ENCODE results near the gene TMC6. TPM values are rescaled to one million over a fixed set of nuclear protein-coding genes. Genes with fewer than 3 reads are reported as not detected.

Gene TMC6
- total RNA-seq, 1 experiment from 2014 or later = 58.0 TPM

DNA sequence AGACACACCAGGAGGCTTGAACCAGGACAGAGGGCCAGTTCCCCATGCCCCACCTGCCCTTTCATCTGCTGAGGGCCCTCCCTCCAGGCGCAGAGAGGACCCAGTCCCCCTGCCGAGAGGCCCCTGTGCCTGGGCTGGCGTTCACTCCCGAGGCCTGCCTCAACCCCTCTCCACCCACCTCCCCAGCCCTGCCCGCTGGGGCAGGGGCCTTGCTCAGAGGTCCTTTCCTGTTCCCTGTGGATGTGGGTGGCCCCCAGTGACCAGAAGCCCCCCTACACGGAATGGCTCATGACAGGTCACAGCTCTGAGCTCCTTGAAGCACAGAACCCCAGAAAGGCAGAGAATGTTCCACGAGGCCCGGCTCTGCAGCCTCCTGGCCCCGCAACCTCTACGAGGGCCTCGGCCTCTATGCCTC, 6.7 kb downstream of the TMC6 start:
- in situ Hi-C loops (cut with HindIII; ENCODE audit: low pct_unique_long_range_greater_than_20kb, low sequenced_read_pairs) (no loop called here), intact Hi-C loops (cut with micrococcal nuclease; ENCODE audit: unreplicated experiment) (no loop called here)
- Histone ChIP-seq H3K4me1 (ENCODE audit: control insufficient read depth, insufficient read depth, low read length) (peaks cover 14% of the 10 kb centered on the region), H3K36me3 (ENCODE audit: control insufficient read depth, insufficient read depth, low read length) (no peaks in the 10 kb centered on the region), H3K27ac (ENCODE audit: low read length) (no peak overlapping the region), H3K4me3 (ENCODE audit: low read depth in 2 of 2, low read length in 2 of 2) (no peak overlapping the region), H3K27me3 (ENCODE audit: control insufficient read depth, insufficient read depth, low read length) (no peaks in the 10 kb centered on the region), H3K9me3 (ENCODE audit: control insufficient read depth, insufficient read depth, low read depth, low read length) (no peaks in the 10 kb centered on the region)
- ChIA-PET CTCF (no interaction called here), POLR2A (no interaction called here)
- DNase-seq (ENCODE audit: low read depth, low spot score) = no peak
- TF ChIP-seq POLR2AphosphoS5 (IDR thresholded peaks at IDR 0.05; ENCODE audit: low read depth, low read length) (no peak), REST (IDR thresholded peaks at IDR 0.05; ENCODE audit: insufficient read depth in 1 of 2, low read depth in 2 of 2, low read length in 1 of 2) (no peak), CTCF (IDR thresholded peaks at IDR 0.05) (no peak), TCF7L2 (IDR thresholded peaks at IDR 0.05; ENCODE audit: low read depth, low read length) (no peak), SIN3A (IDR thresholded peaks at IDR 0.05; ENCODE audit: borderline replicate concordance, insufficient read depth, low read depth, low read length) (no peak)
- BruUV-seq (replicated peaks) = no TSS peak
- no peak for ATAC-seq

- H3K4me1 ChIP-seq (ENCODE audit: control insufficient read depth, insufficient read depth, low read length) = peaks cover 8% of the 10 kb centered on the region
- intact Hi-C loops (cut with micrococcal nuclease; ENCODE audit: unreplicated experiment) (no loop called here), in situ Hi-C loops (cut with HindIII; ENCODE audit: low pct_unique_long_range_greater_than_20kb, low sequenced_read_pairs) (no loop called here)
- H3K9me3 ChIP-seq (ENCODE audit: control insufficient read depth, insufficient read depth, low read depth, low read length) = no peaks in the 10 kb centered on the region
- H3K36me3 ChIP-seq (ENCODE audit: control insufficient read depth, insufficient read depth, low read length) = no peaks in the 10 kb centered on the region
- POLR2A ChIA-PET = interaction anchor here (0.6 kb wide), 1 partner anchor 45 kb away, joined by 3 read pairs; no protein-coding TSS in a partner anchor
- CTCF ChIA-PET = no interaction called here
- DNase-seq (ENCODE audit: low read depth, low spot score) (no peak), ATAC-seq (no peak)
- H3K4me3 ChIP-seq (ENCODE audit: low read depth in 2 of 2, low read length in 2 of 2) = no peak overlapping the region
- H3K27ac ChIP-seq (ENCODE audit: low read length) = no peak overlapping the region
- BruUV-seq (replicated peaks) = no TSS peak
- H3K27me3 ChIP-seq (ENCODE audit: control insufficient read depth, insufficient read depth, low read length) = no peaks in the 10 kb centered on the region
- TF ChIP-seq CTCF (IDR thresholded peaks at IDR 0.05) = no peak
- no peak for TF ChIP-seq SIN3A (IDR thresholded peaks at IDR 0.05; ENCODE audit: borderline replicate concordance, insufficient read depth, low read depth, low read length)
- TF ChIP-seq REST (IDR thresholded peaks at IDR 0.05; ENCODE audit: insufficient read depth in 1 of 2, low read depth in 2 of 2, low read length in 1 of 2) = no peak
- no peak for TF ChIP-seq TCF7L2 (IDR thresholded peaks at IDR 0.05; ENCODE audit: low read depth, low read length)
- TF ChIP-seq POLR2AphosphoS5 (IDR thresholded peaks at IDR 0.05; ENCODE audit: low read depth, low read length) = no peak
Measured at GRCh38 chr17:78120971-78121800, 7.4 kb downstream of the TMC6 start.
